HepG2 (cell line): Measurements from ENCODE around the gene GALNT5. TPM values are rescaled to one million over a fixed set of nuclear protein-coding genes. Genes with fewer than 3 reads are reported as not detected.

Experiments
- ATAC-seq: fragments of 200-7000 bp; cut with Tn5 transposase; 3 replicates; pipeline ENCODE4 v1.9.1; 2020; ENCODE audit warnings: mild to moderate bottlenecking, moderate library complexity
- BruUV-seq: library from RNA; stranded (reverse); fragments of 400-500 nt; replicated peaks from 2 replicates; lab custom pipeline; 2021; lab: Mats Ljungman, UMichigan
- CTCF ChIA-PET: fragments of 300-600 bp; formaldehyde crosslinking; extraction: SDS; loops from one replicate; lab custom pipeline; 2021; ENCODE audit warnings: low total read pairs, inconsistent platforms, low intra/inter-chr PET ratio; lab: Yijun Ruan, JAX
- POLR2A ChIA-PET: fragments of 350-600 bp; sonication (Branson Sonifier 250); formaldehyde crosslinking; loops from one replicate; lab custom pipeline; 2020; ENCODE audit warnings: antibody characterized with exemption, inconsistent platforms; lab: Yijun Ruan, JAX
- DNase-seq: peaks from one replicate; pipeline ENCODE4 v3.0.0-alpha.2; 2015; ENCODE audit warnings: low spot score
- FAIRE-seq: peaks from 3 replicates; lab custom pipeline; 2011; peaks lifted over from hg19 to GRCh38; lab: Jason Lieb, UNC
- H2AFZ ChIP-seq: one replicate; pipeline ENCODE4 v1.6.1; 2011; ENCODE audit warnings: low read length, inconsistent platforms
- H3K27ac ChIP-seq: fragments of 300-600 bp; 3 replicates; pipeline ENCODE4 v1.8.0; 2011; ENCODE audit warnings: mixed run types, mild to moderate bottlenecking, mixed read lengths, low read length, inconsistent platforms; ENCODE audit not compliant: insufficient read depth; ENCODE audit errors: extremely low read length
- H3K27me3 ChIP-seq, 2 experiments: fragments of 200-600 bp in 1 of 2; 2 replicates in 1 of 2; 3 replicates in 1 of 2; pipeline versions ENCODE4 v1.6.0 to v1.8.0; 2011; ENCODE audit warnings: low read length in 2 of 2, mild to moderate bottlenecking in 2 of 2, moderate library complexity in 2 of 2, inconsistent platforms in 1 of 2; ENCODE audit not compliant: insufficient read depth in 2 of 2, control insufficient read depth in 1 of 2
- H3K36me3 ChIP-seq, 2 experiments: fragments of 200-600 bp in 1 of 2; replicated peaks in 1 of 2; 2 replicates in 1 of 2; 3 replicates in 1 of 2; pipeline versions ENCODE4 v1.5.1 to v1.8.0; 2011; ENCODE audit warnings: low read length in 2 of 2, inconsistent platforms in 1 of 2; ENCODE audit not compliant: insufficient read depth in 2 of 2, control insufficient read depth in 1 of 2
- H3K4me1 ChIP-seq: 2 replicates; pipeline ENCODE4 v1.5.1; 2012; ENCODE audit warnings: low read length, inconsistent platforms; ENCODE audit not compliant: insufficient read depth
- H3K4me2 ChIP-seq: 2 replicates; pipeline ENCODE4 v1.6.0; 2011; ENCODE audit warnings: low read depth, low read length, inconsistent platforms
- H3K4me3 ChIP-seq, 3 experiments: fragments of 200-600 bp in 1 of 3; sonication (generic), shearing (Covaris generic) in 1 of 3; replicated peaks in 1 of 3; 2 replicates each; pipeline ENCODE4 v1.5.1; 2011 to 2016; ENCODE audit warnings: low read length in 3 of 3, inconsistent platforms in 2 of 3, low read depth in 2 of 3, mild to moderate bottlenecking in 2 of 3, control low read depth in 1 of 3, mixed read lengths in 1 of 3; ENCODE audit not compliant: insufficient read depth in 1 of 3
- H3K79me2 ChIP-seq: one replicate; pipeline ENCODE4 v1.6.1; 2011; ENCODE audit warnings: low read length, inconsistent platforms; ENCODE audit not compliant: insufficient read depth
- H3K9ac ChIP-seq: 2 replicates; pipeline ENCODE4 v1.6.0; 2011; ENCODE audit warnings: mild to moderate bottlenecking, low read depth, low read length, inconsistent platforms; ENCODE audit not compliant: insufficient read depth
- H3K9me3 ChIP-seq: 2 replicates; pipeline ENCODE4 v1.5.1; 2012; ENCODE audit warnings: mild to moderate bottlenecking, low read length
- H4K20me1 ChIP-seq: 2 replicates; pipeline ENCODE4 v1.6.0; 2011; ENCODE audit warnings: inconsistent platforms, mild to moderate bottlenecking, low read length, moderate library complexity; ENCODE audit not compliant: insufficient read depth
- ATF4 ChIP-seq, 2 experiments: fragments of 450-650 bp in 1 of 2; sonication (generic) in 1 of 2; formaldehyde crosslinking; IDR thresholded peaks; 2 replicates each; pipeline versions ENCODE4 v1.5.0 to v1.8.0; 2020 to 2022; ENCODE audit warnings: mild to moderate bottlenecking in 1 of 2, missing genetic modification reagents in 1 of 2
- CREBL2 ChIP-seq: sonication (generic); formaldehyde crosslinking; IDR thresholded peaks from 2 replicates; pipeline ENCODE4 v1.8.1; 2023; ENCODE audit warnings: missing genetic modification reagents, mild to moderate bottlenecking, borderline replicate concordance
- KIAA2018 ChIP-seq: sonication (generic); formaldehyde crosslinking; IDR thresholded peaks from 2 replicates; pipeline ENCODE4 v1.5.0; 2020; ENCODE audit warnings: mild to moderate bottlenecking, missing genetic modification reagents, borderline replicate concordance
- RBFOX2 ChIP-seq: fragments of 200-400 bp; formaldehyde crosslinking; IDR thresholded peaks from 2 replicates; pipeline ENCODE4 v1.6.1; 2017; ENCODE audit warnings: low read depth, mild to moderate bottlenecking, low read length
- RBM39 ChIP-seq: fragments of 200-400 bp; formaldehyde crosslinking; IDR thresholded peaks from one replicate; pipeline ENCODE4 v1.6.1; 2018; ENCODE audit warnings: antibody characterized with exemption, mild to moderate bottlenecking, low read depth, low read length; ENCODE audit not compliant: poor library complexity, severe bottlenecking
- SYNCRIP ChIP-seq: fragments of 200-400 bp; formaldehyde crosslinking; IDR thresholded peaks from 2 replicates; pipeline ENCODE4 v1.6.1; 2018; ENCODE audit warnings: mild to moderate bottlenecking, low read depth, low read length; ENCODE audit not compliant: insufficient read depth
- TMF1 ChIP-seq: sonication (generic); formaldehyde crosslinking; IDR thresholded peaks from 2 replicates; pipeline ENCODE4 v1.8.1; 2022; ENCODE audit warnings: low read depth, missing genetic modification reagents
- ZBTB7B ChIP-seq: sonication (generic); formaldehyde crosslinking; IDR thresholded peaks from 2 replicates; pipeline ENCODE4 v1.4.0; 2020; ENCODE audit warnings: missing genetic modification reagents
- ZNF326 ChIP-seq: sonication (generic); formaldehyde crosslinking; IDR thresholded peaks from 2 replicates; pipeline ENCODE4 v1.4.0; 2020; ENCODE audit warnings: missing genetic modification reagents, borderline replicate concordance
- ZNF530 ChIP-seq: sonication (generic); formaldehyde crosslinking; IDR thresholded peaks from 2 replicates; pipeline ENCODE4 v1.5.0; 2020; ENCODE audit warnings: low read depth, mild to moderate bottlenecking, missing genetic modification reagents
- ZNF567 ChIP-seq: sonication (generic); formaldehyde crosslinking; IDR thresholded peaks from 2 replicates; pipeline ENCODE4 v1.8.1; 2023; ENCODE audit warnings: mild to moderate bottlenecking, missing genetic modification reagents, borderline replicate concordance
- ZNF678 ChIP-seq: sonication (generic); formaldehyde crosslinking; IDR thresholded peaks from 2 replicates; pipeline ENCODE4 v1.4.0; 2020; ENCODE audit warnings: mild to moderate bottlenecking, missing genetic modification reagents
- ZNF737 ChIP-seq: sonication (generic); formaldehyde crosslinking; IDR thresholded peaks from 2 replicates; pipeline ENCODE4 v1.5.0; 2020; ENCODE audit warnings: missing genetic modification reagents, mild to moderate bottlenecking, borderline replicate concordance
- WGBS: methylation state at CpG from one replicate; pipeline ENCODE4 v1.1.6; 2017; ENCODE audit warnings: low lambda C conversion rate; 5-methylcytosine and 5-hydroxymethylcytosine counted together
- in situ Hi-C: cut with HindIII; loops from 2 replicates; pipeline ENCODE4 v1.10.0; 2017; ENCODE audit warnings: low pct_unique_long_range_greater_than_20kb; ENCODE audit not compliant: extremely low pct_ligation_motif_present
- intact Hi-C: fragments of 100-400 bp; cut with micrococcal nuclease; formaldehyde crosslinking; loops from one replicate; pipeline ENCODE4 v1.10.0; 2022; ENCODE audit not compliant: unreplicated experiment
- polyA plus RNA-seq, 8 experiments: library from polyadenylated mRNA; depleted of rRNA in 3 of 8; stranded (reverse) in 7 of 8; unstranded in 1 of 8; fragments of >200 nt; fragmentation: Illumina TruSeq in 4 of 8; extraction: Trizol in 4 of 8; gene quantifications; 2 replicates each; pipeline versions ENCODE4 v1.2.1 to v1.2.3, GENCODE V29; 2011 to 2016; ENCODE audit warnings: low read depth in 4 of 8, missing spikeins in 1 of 8, mixed read lengths in 1 of 8; ENCODE audit not compliant: insufficient read depth in 1 of 8
- total RNA-seq, 5 experiments: library from RNA; depleted of rRNA; stranded (reverse); fragments of >200 nt; fragmentation: Illumina TruSeq; extraction: Trizol; gene quantifications; 2 replicates each; pipeline ENCODE4 v1.2.3, GENCODE V29; 2016; ENCODE audit warnings: low read depth in 1 of 5

The GALNT5 gene
- total and polyA plus RNA-seq, 2 of the 13 experiments (the other 11 are each of a cell fraction or from before 2014, with no cell fraction given): not detected

- CTCF ChIA-PET: no interaction called here
- 12% methylated on average over 4 of the region's 4 CpGs for WGBS
- H3K4me2 ChIP-seq: no peak overlapping the region
- FAIRE-seq: no peak
- TF ChIP-seq KIAA2018 (CRISPR knock-in tag) (no peak), ZNF530 (CRISPR knock-in tag) (no peak), TMF1 (CRISPR knock-in tag) (no peak), ZNF567 (no peak), ZBTB7B (CRISPR knock-in tag) (no peak), ZNF737 (no peak), ATF4 (CRISPR knock-in tag; IDR thresholded peaks at IDR 0.05) (no peak), ZNF678 (CRISPR knock-in tag) (no peak), ZNF326 (no peak), RBFOX2 (no peak), SYNCRIP (no peak), RBM39 (no peak), CREBL2 (CRISPR knock-in tag) (no peak)
- TF ChIP-seq, all 625 proteins: peak for 0
- no peaks in the 10 kb centered on the region for H3K9me3 ChIP-seq
- no peak overlapping the region for H3K27ac ChIP-seq
- POLR2A ChIA-PET: no interaction called here
- no peak for DNase-seq
- H3K4me3 ChIP-seq: no peak overlapping the region
- intact Hi-C loops: no loop called here
- H4K20me1 ChIP-seq: no peaks in the 10 kb centered on the region
- H2AFZ ChIP-seq: no peak overlapping the region
- no TSS peak for BruUV-seq
- H3K36me3 ChIP-seq: no peaks in the 10 kb centered on the region
- no peaks in the 10 kb centered on the region for H3K4me1 ChIP-seq
- no peaks in the 10 kb centered on the region for H3K27me3 ChIP-seq
- in situ Hi-C loops: no loop called here
- no peak overlapping the region for H3K9ac ChIP-seq
- H3K79me2 ChIP-seq: no peaks in the 10 kb centered on the region
- no peak for ATAC-seq
Observed at GRCh38 chr2:157322432-157322831, 64.9 kb downstream of the GALNT5 start.
